HepG2 (cell line): ENCODE data around the gene SNAI1.

Experiments
- ATRX ChIP-seq: sonication (generic); formaldehyde crosslinking; IDR thresholded peaks from 2 replicates; pipeline ENCODE4 v1.4.0; 2020; ENCODE audit warnings: missing genetic modification reagents, borderline replicate concordance
- CBX1 ChIP-seq: IDR thresholded peaks from one replicate; pipeline ENCODE4 v1.6.1; 2016; ENCODE audit warnings: antibody characterized with exemption, low read depth
- FOSL2 ChIP-seq: sonication (generic); formaldehyde crosslinking; IDR thresholded peaks from 2 replicates; pipeline ENCODE4 v1.4.0; 2020; ENCODE audit warnings: missing genetic modification reagents
- FOXO4 ChIP-seq: sonication (generic); formaldehyde crosslinking; conservative IDR thresholded peaks from 2 replicates; pipeline ENCODE4 v1.8.1; 2023; ENCODE audit warnings: missing genetic modification reagents
- MIER3 ChIP-seq: IDR thresholded peaks from 2 replicates; pipeline ENCODE4 v1.6.1; 2016; ENCODE audit warnings: missing compliant biosample characterization, borderline replicate concordance
- NRL ChIP-seq: sonication (generic); formaldehyde crosslinking; IDR thresholded peaks from 2 replicates; pipeline ENCODE4 v1.5.0; 2020; ENCODE audit warnings: missing genetic modification reagents, mild to moderate bottlenecking, moderate library complexity, borderline replicate concordance
- POLR2A ChIP-seq, 2 experiments: IDR thresholded peaks; 2 replicates each; pipeline ENCODE4 v1.6.1; 2011; ENCODE audit warnings: low read depth in 2 of 2, low read length in 2 of 2, mild to moderate bottlenecking in 1 of 2, moderate library complexity in 1 of 2; ENCODE audit not compliant: insufficient read depth in 1 of 2
- REST ChIP-seq, 2 experiments: IDR thresholded peaks; 2 replicates each; pipeline ENCODE4 v1.6.1; 2011 to 2012; ENCODE audit warnings: low read length in 2 of 2, borderline replicate concordance in 1 of 2, low read depth in 1 of 2, mild to moderate bottlenecking in 1 of 2, moderate library complexity in 1 of 2
- SSRP1 ChIP-seq: IDR thresholded peaks from 2 replicates; pipeline ENCODE4 v1.6.1; 2016; ENCODE audit warnings: control low read depth
- TAF1 ChIP-seq: sonication (generic); formaldehyde crosslinking; IDR thresholded peaks from 2 replicates; pipeline ENCODE4 v1.4.0; 2020; ENCODE audit warnings: missing genetic modification reagents
- TF ChIP-seq, protein P1 (sequence below): IDR thresholded peaks from 2 replicates; pipeline ENCODE4 v1.6.1; 2016; ENCODE audit warnings: low read depth, control low read depth

DNA sequence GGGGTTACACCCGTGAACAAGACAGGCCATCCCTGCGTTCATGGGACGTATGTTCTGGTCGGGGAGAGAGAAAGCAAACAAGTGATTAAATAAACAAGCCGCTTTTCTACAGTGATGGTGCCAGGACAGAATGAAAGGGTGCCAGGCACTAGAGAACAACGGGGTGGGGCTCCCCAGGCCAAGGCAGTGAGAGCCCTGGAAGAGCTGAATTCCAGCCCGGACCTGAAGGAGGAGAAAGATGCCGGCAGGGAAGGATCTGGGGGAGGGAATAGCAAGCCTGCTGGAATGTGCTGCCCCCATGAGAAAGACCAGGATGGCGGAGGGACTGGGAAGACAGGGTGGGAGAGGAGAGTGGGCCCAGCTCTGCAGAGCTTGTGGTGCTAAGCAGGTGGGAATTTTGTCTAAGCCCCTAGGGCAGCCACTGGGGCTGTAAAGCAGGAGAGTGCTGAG is 7.5 kb downstream of the SNAI1 start:
- no peak for TF ChIP-seq POLR2A (IDR thresholded peaks at IDR 0.05; ENCODE audit: insufficient read depth in 1 of 2, low read depth in 2 of 2, low read length in 2 of 2)
- TF ChIP-seq TAF1 (CRISPR knock-in tag), result no peak
- no peak for TF ChIP-seq ATRX (CRISPR knock-in tag)
- TF ChIP-seq MIER3 (CRISPR knock-in tag), result no peak
- no peak for TF ChIP-seq CBX1
- TF ChIP-seq SSRP1 (CRISPR knock-in tag), result no peak
- TF ChIP-seq FOXO4 (CRISPR knock-in tag), result no peak
- TF ChIP-seq NRL (CRISPR knock-in tag), result no peak
- no peak for TF ChIP-seq REST (IDR thresholded peaks at IDR 0.05; ENCODE audit: borderline replicate concordance in 1 of 2, low read depth in 1 of 2, low read length in 2 of 2)
- TF ChIP-seq, protein P1, sequence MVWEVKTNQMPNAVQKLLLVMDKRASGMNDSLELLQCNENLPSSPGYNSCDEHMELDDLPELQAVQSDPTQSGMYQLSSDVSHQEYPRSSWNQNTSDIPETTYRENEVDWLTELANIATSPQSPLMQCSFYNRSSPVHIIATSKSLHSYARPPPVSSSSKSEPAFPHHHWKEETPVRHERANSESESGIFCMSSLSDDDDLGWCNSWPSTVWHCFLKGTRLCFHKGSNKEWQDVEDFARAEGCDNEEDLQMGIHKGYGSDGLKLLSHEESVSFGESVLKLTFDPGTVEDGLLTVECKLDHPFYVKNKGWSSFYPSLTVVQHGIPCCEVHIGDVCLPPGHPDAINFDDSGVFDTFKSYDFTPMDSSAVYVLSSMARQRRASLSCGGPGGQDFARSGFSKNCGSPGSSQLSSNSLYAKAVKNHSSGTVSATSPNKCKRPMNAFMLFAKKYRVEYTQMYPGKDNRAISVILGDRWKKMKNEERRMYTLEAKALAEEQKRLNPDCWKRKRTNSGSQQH, result no peak
- no peak for TF ChIP-seq FOSL2 (CRISPR knock-in tag)
